ENCODE results near the gene PTPRU.

Gene PTPRU

GRCh38 chr1:29329022-29329775 is 92.9 kb downstream of the PTPRU start:
- Histone ChIP-seq H3K36me3 (ENCODE audit: control insufficient read depth, insufficient read depth, low read length) (no peaks in the 10 kb centered on the region), H2AFZ (no peak overlapping the region), H3K27ac (no peak overlapping the region), H3K9ac (no peak overlapping the region), H3K4me2 (ENCODE audit: low read length) (no peak overlapping the region), H3K4me1 (no peaks in the 10 kb centered on the region), H3K79me2 (no peaks in the 10 kb centered on the region), H3K9me3 (ENCODE audit: control insufficient read depth, low read length) (no peaks in the 10 kb centered on the region), H3K27me3 (ENCODE audit: control insufficient read depth, insufficient read depth, low read length) (no peaks in the 10 kb centered on the region), H3K4me3 (ENCODE audit: low read depth, low read length) (no peak overlapping the region)
- no peak for TF ChIP-seq CTCF (IDR thresholded peaks at IDR 0.05)

GRCh38 chr1:29330089-29330488 is 93.8 kb downstream of the PTPRU start:
- Histone ChIP-seq H2AFZ (no peak overlapping the region), H3K36me3 (ENCODE audit: control insufficient read depth, insufficient read depth, low read length) (no peaks in the 10 kb centered on the region), H3K27ac (no peak overlapping the region), H3K9me3 (ENCODE audit: control insufficient read depth, low read length) (no peaks in the 10 kb centered on the region), H3K79me2 (no peaks in the 10 kb centered on the region), H3K4me3 (ENCODE audit: low read depth, low read length) (no peak overlapping the region), H3K4me1 (no peaks in the 10 kb centered on the region), H3K27me3 (ENCODE audit: control insufficient read depth, insufficient read depth, low read length) (no peaks in the 10 kb centered on the region), H3K4me2 (ENCODE audit: low read length) (no peak overlapping the region), H3K9ac (no peak overlapping the region)
- no peak for TF ChIP-seq CTCF (IDR thresholded peaks at IDR 0.05)

- Histone ChIP-seq H3K9me3 (ENCODE audit: control insufficient read depth, low read length) (no peaks in the 10 kb centered on the region), H3K36me3 (ENCODE audit: control insufficient read depth, insufficient read depth, low read length) (no peaks in the 10 kb centered on the region), H3K4me1 (no peaks in the 10 kb centered on the region), H2AFZ (no peak overlapping the region), H3K9ac (no peak overlapping the region), H3K4me2 (ENCODE audit: low read length) (no peak overlapping the region), H3K4me3 (ENCODE audit: low read depth, low read length) (no peak overlapping the region), H3K79me2 (no peaks in the 10 kb centered on the region), H3K27me3 (ENCODE audit: control insufficient read depth, insufficient read depth, low read length) (no peaks in the 10 kb centered on the region), H3K27ac (no peak overlapping the region)
- TF ChIP-seq CTCF (IDR thresholded peaks at IDR 0.05) = no peak
Measured at GRCh38 chr1:29330856-29331255, 94.5 kb downstream of the PTPRU start.

- no peak overlapping the region for H3K9ac ChIP-seq
- no peak overlapping the region for H3K27ac ChIP-seq
- H2AFZ ChIP-seq = no peak overlapping the region
- H3K79me2 ChIP-seq = no peaks in the 10 kb centered on the region
- no peaks in the 10 kb centered on the region for H3K4me1 ChIP-seq
- no peaks in the 10 kb centered on the region for H3K36me3 ChIP-seq (ENCODE audit: control insufficient read depth, insufficient read depth, low read length)
- TF ChIP-seq CTCF (IDR thresholded peaks at IDR 0.05) = no peak
- H3K27me3 ChIP-seq (ENCODE audit: control insufficient read depth, insufficient read depth, low read length) = no peaks in the 10 kb centered on the region
- H3K4me3 ChIP-seq (ENCODE audit: low read depth, low read length) = no peak overlapping the region
- no peaks in the 10 kb centered on the region for H3K9me3 ChIP-seq (ENCODE audit: control insufficient read depth, low read length)
- no peak overlapping the region for H3K4me2 ChIP-seq (ENCODE audit: low read length)
Measured at GRCh38 chr1:29331309-29331708, 95.0 kb downstream of the PTPRU start.

- no peaks in the 10 kb centered on the region for H3K36me3 ChIP-seq (ENCODE audit: control insufficient read depth, insufficient read depth, low read length)
- no peaks in the 10 kb centered on the region for H3K79me2 ChIP-seq
- no peak for TF ChIP-seq CTCF (IDR thresholded peaks at IDR 0.05)
- H2AFZ ChIP-seq = no peak overlapping the region
- H3K9ac ChIP-seq = no peak overlapping the region
- H3K4me3 ChIP-seq (ENCODE audit: low read depth, low read length) = no peak overlapping the region
- no peaks in the 10 kb centered on the region for H3K4me1 ChIP-seq
- no peaks in the 10 kb centered on the region for H3K9me3 ChIP-seq (ENCODE audit: control insufficient read depth, low read length)
- no peak overlapping the region for H3K27ac ChIP-seq
- H3K27me3 ChIP-seq (ENCODE audit: control insufficient read depth, insufficient read depth, low read length) = no peaks in the 10 kb centered on the region
- H3K4me2 ChIP-seq (ENCODE audit: low read length) = no peak overlapping the region
Measured at GRCh38 chr1:29331729-29332128, 95.4 kb downstream of the PTPRU start.

All from parathyroid adenoma (tissue), 2 donors.